Measurements from ENCODE around the gene SCYL2. TPM values are rescaled to one million over a fixed set of nuclear protein-coding genes. Genes with fewer than 3 reads are reported as not detected.
"Not testable (repeated sequence)": the region's sequence is repeated elsewhere in the genome, so short reads cannot be mapped to it uniquely, and the experiment has no call there.

Gene SCYL2
- total RNA-seq, 4 donors from 2014 or later = 25.4 to 52.4 (median 43.4) TPM

DNA sequence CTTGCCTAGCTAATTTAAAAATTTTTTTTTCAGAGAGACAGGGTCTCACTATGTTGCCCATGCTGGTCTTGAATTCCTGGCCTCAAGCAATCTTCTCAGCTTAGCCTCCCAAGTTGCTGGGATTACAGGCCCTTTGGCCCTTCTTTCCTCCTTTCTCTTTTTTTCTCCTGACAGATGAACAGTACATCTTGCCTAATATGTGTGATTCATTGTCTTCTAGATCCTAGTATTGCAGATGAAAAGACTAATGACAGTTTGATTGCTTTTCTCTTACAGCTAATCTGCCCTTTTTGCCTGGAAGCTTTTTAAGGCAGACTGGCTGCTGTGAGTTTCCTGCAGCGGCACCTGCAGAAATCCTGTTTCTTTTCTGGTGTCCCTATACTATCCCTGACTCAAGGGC, 12.1 kb upstream of the SCYL2 start:
- TF ChIP-seq, protein P1, sequence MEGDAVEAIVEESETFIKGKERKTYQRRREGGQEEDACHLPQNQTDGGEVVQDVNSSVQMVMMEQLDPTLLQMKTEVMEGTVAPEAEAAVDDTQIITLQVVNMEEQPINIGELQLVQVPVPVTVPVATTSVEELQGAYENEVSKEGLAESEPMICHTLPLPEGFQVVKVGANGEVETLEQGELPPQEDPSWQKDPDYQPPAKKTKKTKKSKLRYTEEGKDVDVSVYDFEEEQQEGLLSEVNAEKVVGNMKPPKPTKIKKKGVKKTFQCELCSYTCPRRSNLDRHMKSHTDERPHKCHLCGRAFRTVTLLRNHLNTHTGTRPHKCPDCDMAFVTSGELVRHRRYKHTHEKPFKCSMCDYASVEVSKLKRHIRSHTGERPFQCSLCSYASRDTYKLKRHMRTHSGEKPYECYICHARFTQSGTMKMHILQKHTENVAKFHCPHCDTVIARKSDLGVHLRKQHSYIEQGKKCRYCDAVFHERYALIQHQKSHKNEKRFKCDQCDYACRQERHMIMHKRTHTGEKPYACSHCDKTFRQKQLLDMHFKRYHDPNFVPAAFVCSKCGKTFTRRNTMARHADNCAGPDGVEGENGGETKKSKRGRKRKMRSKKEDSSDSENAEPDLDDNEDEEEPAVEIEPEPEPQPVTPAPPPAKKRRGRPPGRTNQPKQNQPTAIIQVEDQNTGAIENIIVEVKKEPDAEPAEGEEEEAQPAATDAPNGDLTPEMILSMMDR (IDR thresholded peaks at IDR 0.05) = no peak
- H3K36me3 ChIP-seq = no peaks in the 10 kb centered on the region
- no peaks in the 10 kb centered on the region for H3K27me3 ChIP-seq
- no peaks in the 10 kb centered on the region for H3K4me1 ChIP-seq
- no peak overlapping the region for H3K27ac ChIP-seq
- no peak for DNase-seq (ENCODE audit: low spot score in 2 of 2)
- no peaks in the 10 kb centered on the region for H3K9me3 ChIP-seq
- WGBS = 84% methylated on average over 1 of the region's 1 CpG
- H3K4me3 ChIP-seq = no peak overlapping the region

DNA sequence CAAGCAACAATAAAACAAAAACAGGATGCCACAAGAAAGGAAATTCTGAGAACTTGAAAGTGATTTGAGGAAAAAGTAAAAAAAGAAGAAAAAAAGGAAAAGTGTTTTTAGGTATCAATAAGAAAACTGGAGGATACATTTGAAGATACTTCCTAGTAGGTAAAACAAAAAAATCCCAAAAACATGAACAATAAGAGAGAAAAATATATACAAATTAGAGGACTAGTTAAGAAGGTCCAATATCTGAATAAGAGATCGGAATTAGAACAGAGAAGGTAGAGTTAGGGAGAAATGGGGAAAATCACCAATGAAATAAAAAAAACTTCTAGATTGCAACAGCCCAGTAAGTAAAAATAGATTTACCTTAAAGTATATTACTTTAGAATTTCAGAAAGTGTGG, 8.8 kb upstream of the SCYL2 start:
- H3K4me1 ChIP-seq = no peaks in the 10 kb centered on the region
- H3K4me3 ChIP-seq = no peak overlapping the region
- H3K9me3 ChIP-seq = no peaks in the 10 kb centered on the region
- no peaks in the 10 kb centered on the region for H3K36me3 ChIP-seq
- WGBS = 91% methylated on average over 1 of the region's 1 CpG
- H3K27ac ChIP-seq = no peak overlapping the region
- H3K27me3 ChIP-seq = no peaks in the 10 kb centered on the region
- no peak for DNase-seq (ENCODE audit: low spot score in 2 of 2)
- TF ChIP-seq POLR2AphosphoS5 (IDR thresholded peaks at IDR 0.05) = no peak
- TF ChIP-seq EP300 (IDR thresholded peaks at IDR 0.05) = no peak
- TF ChIP-seq, protein P1 (IDR thresholded peaks at IDR 0.05) = no peak
- TF ChIP-seq POLR2A (IDR thresholded peaks at IDR 0.05) = no peak

DNA sequence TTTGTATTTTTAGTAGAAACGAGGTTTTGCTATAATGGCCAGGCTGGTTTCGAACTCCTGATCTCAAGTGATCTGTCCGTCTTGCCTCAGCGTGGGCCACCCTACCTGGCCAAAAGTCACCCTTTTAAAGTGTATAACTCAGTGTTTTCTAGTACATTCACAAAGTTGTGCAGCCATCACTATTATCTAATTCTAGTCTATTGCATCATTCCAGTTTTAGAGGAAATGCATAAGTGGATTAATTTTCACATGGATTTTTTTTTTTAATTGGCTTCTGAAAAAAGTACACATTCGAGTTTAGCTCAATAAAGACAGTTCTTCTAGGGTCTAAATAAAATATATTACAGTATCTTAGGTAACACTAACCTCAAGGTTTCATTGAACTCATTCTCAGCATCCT, 3.8 kb upstream of the SCYL2 start:
- WGBS = 73% methylated on average over 5 of the region's 5 CpGs
- DNase-seq (ENCODE audit: low spot score in 2 of 2) = no peak
- Histone ChIP-seq H3K27me3 (no peaks in the 10 kb centered on the region), H3K4me1 (peaks cover 10% of the 10 kb centered on the region), H3K27ac (no peak overlapping the region), H3K9me3 (no peaks in the 10 kb centered on the region), H3K4me3 (no peak overlapping the region), H3K36me3 (no peaks in the 10 kb centered on the region)
- TF ChIP-seq POLR2A (IDR thresholded peaks at IDR 0.05) (no peak), EP300 (IDR thresholded peaks at IDR 0.05) (no peak), POLR2AphosphoS5 (IDR thresholded peaks at IDR 0.05) (no peak)
- TF ChIP-seq, protein P1 (IDR thresholded peaks at IDR 0.05) = no peak

DNA sequence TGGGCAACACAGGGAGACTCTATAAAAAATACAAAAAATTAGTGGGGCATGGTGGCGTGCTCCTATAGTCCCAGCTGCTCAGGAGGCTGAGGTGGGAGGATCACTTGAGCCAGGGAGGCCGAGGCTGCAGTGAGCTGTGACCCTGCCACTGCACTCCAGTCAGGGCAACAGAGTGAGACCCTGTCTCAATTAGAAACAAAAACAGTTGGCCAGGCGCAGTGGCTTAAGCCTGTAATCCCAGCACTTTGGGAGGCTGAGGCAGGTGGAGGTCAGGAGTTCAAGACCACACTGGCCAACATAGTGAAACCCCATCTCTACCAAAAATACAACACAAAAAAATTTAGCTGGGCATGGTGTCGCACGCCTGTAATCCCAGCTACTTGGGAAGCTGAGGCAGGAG, 1.9 kb upstream of the SCYL2 start:
- H3K4me3 ChIP-seq; H3K36me3 ChIP-seq; H3K27me3 ChIP-seq; DNase-seq (ENCODE audit: low spot score in 2 of 2); H3K9me3 ChIP-seq; H3K27ac ChIP-seq: not testable (repeated sequence)
- 97% methylated on average over 5 of the region's 5 CpGs for WGBS
- peaks cover 25% of the 10 kb centered on the region for H3K4me1 ChIP-seq

DNA sequence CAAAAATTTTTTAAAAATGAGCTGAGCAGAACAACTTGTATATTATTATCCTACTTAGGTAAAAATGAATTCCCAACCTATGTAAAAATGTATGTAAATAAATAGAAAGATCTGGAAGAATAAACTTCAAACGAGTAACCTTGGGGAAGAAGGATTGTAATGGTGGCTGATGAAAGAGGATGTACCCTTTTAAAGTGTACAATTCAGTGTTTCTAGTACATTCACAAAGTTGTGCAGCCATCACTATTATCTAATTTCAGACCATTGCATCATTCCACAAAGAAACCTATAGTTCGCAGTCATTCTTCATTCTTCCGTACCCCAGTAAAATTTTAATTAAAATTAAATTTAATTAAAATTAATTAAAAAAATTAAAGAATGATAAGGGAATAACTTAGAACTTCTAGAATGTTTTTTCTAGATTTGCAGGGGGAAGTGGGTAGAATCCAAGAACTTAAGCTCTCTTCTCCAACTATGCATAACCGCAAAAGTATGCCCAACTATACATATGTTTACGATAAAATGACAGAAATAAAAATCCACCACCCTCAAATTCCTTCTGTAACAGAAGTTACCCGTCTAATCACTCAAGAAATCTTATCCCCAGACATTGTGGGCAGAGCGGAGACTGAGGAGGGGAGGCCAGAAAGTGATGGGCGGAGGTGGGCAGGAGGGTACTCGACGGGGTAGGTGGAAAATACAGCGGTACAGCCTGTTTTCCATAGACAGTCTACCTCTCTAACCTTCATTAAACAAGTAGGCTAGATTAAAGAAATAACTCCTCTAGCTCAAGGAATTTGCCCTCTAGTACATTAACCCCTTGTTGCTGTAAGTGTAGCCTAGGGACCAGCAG, 1.0 kb upstream of the SCYL2 start:
- no peaks in the 10 kb centered on the region for H3K9me3 ChIP-seq

More for the DNA sequence above, 1.0 kb upstream of the SCYL2 start:
- Histone ChIP-seq H3K27me3 (no peaks in the 10 kb centered on the region), H3K27ac (peak overlapping the region; percentile 97), H3K4me3 (peak overlapping the region; percentile 98), H3K36me3 (no peaks in the 10 kb centered on the region), H3K4me1 (peaks cover 30% of the 10 kb centered on the region)
- TF ChIP-seq POLR2A (IDR thresholded peaks at IDR 0.05) (no peak), POLR2AphosphoS5 (IDR thresholded peaks at IDR 0.05) (no peak), EP300 (IDR thresholded peaks at IDR 0.05) (no peak)
- TF ChIP-seq, protein P1 (IDR thresholded peaks at IDR 0.05) = no peak
- DNase-seq (ENCODE audit: low spot score in 2 of 2) = no peak
- WGBS = 55% methylated on average over 11 of the region's 11 CpGs
